Natural killer cell (primary cell): ENCODE data around the gene NACC2. TPM values are rescaled to one million over a fixed set of nuclear protein-coding genes. Genes with fewer than 3 reads are reported as not detected.

Experiments used
- ATAC-seq, 3 donors: fragments of 150-1000 bp in 2 of 3; fragments of 200-7000 bp in 1 of 3; cut with Tn5 transposase; 1 replicate in 1 of 3; 2 replicates in 2 of 3; pipeline ENCODE4 v1.10.0; 2021; ENCODE audit warnings: mild to moderate bottlenecking in 2 of 3, moderate library complexity in 2 of 3
- DNase-seq, 2 donors: peaks; one replicate each; pipeline versions ENCODE4 v3.0.0 to v3.0.0-alpha.2; 2013 to 2021; ENCODE audit warnings: mixed read lengths in 1 of 2
- H3K27ac ChIP-seq: one replicate; pipeline ENCODE4 v1.5.1; 2013; ENCODE audit warnings: mild to moderate bottlenecking, low read length
- H3K27me3 ChIP-seq: one replicate; pipeline ENCODE4 v1.6.1; 2013; ENCODE audit warnings: low read length; ENCODE audit not compliant: control insufficient read depth, insufficient read depth
- H3K36me3 ChIP-seq: one replicate; pipeline ENCODE4 v1.6.1; 2013; ENCODE audit warnings: low read length; ENCODE audit not compliant: control insufficient read depth, insufficient read depth
- H3K4me1 ChIP-seq: one replicate; pipeline ENCODE4 v1.6.1; 2013; ENCODE audit warnings: low read length; ENCODE audit not compliant: control insufficient read depth, insufficient read depth
- H3K4me3 ChIP-seq: one replicate; pipeline ENCODE4 v1.5.1; 2013; ENCODE audit warnings: low read length
- H3K9me3 ChIP-seq: one replicate; pipeline ENCODE4 v1.6.1; 2013; ENCODE audit warnings: low read length; ENCODE audit not compliant: control insufficient read depth, insufficient read depth
- H3K27ac Mint-ChIP-seq, 2 donors: one replicate each; pipeline ENCODE4 v1.8.0; 2022; ENCODE audit warnings: mild to moderate bottlenecking in 2 of 2, mixed read lengths in 2 of 2, moderate library complexity in 1 of 2
- H3K27me3 Mint-ChIP-seq, 2 donors: one replicate each; pipeline ENCODE4 v1.8.0; 2022; ENCODE audit warnings: low read depth in 2 of 2, mixed read lengths in 2 of 2
- H3K36me3 Mint-ChIP-seq: one replicate; pipeline ENCODE4 v1.8.0; 2022; ENCODE audit warnings: mixed read lengths
- H3K4me1 Mint-ChIP-seq, 2 donors: one replicate each; pipeline ENCODE4 v1.8.0; 2022; ENCODE audit warnings: mixed read lengths in 2 of 2
- H3K4me3 Mint-ChIP-seq: one replicate; pipeline ENCODE4 v1.8.0; 2022; ENCODE audit warnings: mild to moderate bottlenecking, moderate library complexity, mixed read lengths
- H3K9me3 Mint-ChIP-seq, 2 donors: one replicate each; pipeline ENCODE4 v1.8.0; 2022; ENCODE audit warnings: mixed read lengths in 2 of 2
- WGBS: methylation state at CpG from one replicate; pipeline ENCODE4 v1.1.7; 2013; ENCODE audit warnings: missing lambda C conversion rate; ENCODE audit not compliant: insufficient coverage; 5-methylcytosine and 5-hydroxymethylcytosine counted together
- intact Hi-C: fragments of 100-400 bp; cut with micrococcal nuclease; formaldehyde crosslinking; loops from one replicate; pipeline ENCODE4 v1.14.2; 2022
- total RNA-seq, 4 donors: library from RNA; stranded (reverse); fragments of 120-200 nt in 1 of 4; gene quantifications; one replicate each; pipeline versions ENCODE4 v1.2.3 to v1.2.4, GENCODE V29; 2013 to 2022
- TF ChIP-seq, protein P1 (sequence below): fragments of 200-600 bp; IDR thresholded peaks from one replicate; pipeline ENCODE4 v1.8.0; 2022; ENCODE audit warnings: antibody characterized with exemption

The NACC2 gene
- total RNA-seq, 3 donors from 2014 or later (not counting 1 experiment from before 2014, with no cell fraction given): 14.5 to 21.6 (median 21.2) TPM

- intact Hi-C loops: no loop called here
- Histone ChIP-seq H3K27ac (no peak overlapping the region), H3K4me3 (no peak overlapping the region), H3K27me3 (no peaks in the 10 kb centered on the region), H3K4me1 (no peaks in the 10 kb centered on the region), H3K36me3 (no peaks in the 10 kb centered on the region), H3K9me3 (no peaks in the 10 kb centered on the region)
- H3K27ac Mint-ChIP-seq: peak overlapping the region in 1 of 2 donors; percentile 59
- no peaks in the 10 kb centered on the region for H3K36me3 Mint-ChIP-seq
- no peaks in the 10 kb centered on the region for H3K27me3 Mint-ChIP-seq
- DNase-seq: no peak
- 85% methylated on average over 9 of the region's 9 CpGs for WGBS
- TF ChIP-seq, protein P1, sequence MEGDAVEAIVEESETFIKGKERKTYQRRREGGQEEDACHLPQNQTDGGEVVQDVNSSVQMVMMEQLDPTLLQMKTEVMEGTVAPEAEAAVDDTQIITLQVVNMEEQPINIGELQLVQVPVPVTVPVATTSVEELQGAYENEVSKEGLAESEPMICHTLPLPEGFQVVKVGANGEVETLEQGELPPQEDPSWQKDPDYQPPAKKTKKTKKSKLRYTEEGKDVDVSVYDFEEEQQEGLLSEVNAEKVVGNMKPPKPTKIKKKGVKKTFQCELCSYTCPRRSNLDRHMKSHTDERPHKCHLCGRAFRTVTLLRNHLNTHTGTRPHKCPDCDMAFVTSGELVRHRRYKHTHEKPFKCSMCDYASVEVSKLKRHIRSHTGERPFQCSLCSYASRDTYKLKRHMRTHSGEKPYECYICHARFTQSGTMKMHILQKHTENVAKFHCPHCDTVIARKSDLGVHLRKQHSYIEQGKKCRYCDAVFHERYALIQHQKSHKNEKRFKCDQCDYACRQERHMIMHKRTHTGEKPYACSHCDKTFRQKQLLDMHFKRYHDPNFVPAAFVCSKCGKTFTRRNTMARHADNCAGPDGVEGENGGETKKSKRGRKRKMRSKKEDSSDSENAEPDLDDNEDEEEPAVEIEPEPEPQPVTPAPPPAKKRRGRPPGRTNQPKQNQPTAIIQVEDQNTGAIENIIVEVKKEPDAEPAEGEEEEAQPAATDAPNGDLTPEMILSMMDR: no peak
- H3K4me3 Mint-ChIP-seq: no peak overlapping the region
- no peaks in the 10 kb centered on the region for H3K9me3 Mint-ChIP-seq
- peaks cover 29 to 48% of the 10 kb centered on the region in 2 donors for H3K4me1 Mint-ChIP-seq
- no peak for ATAC-seq
Observed at GRCh38 chr9:136020671-136021070, 74.4 kb downstream of the NACC2 start.

GRCh38 chr9:136020206-136020605 is 74.9 kb downstream of the NACC2 start:
- WGBS: 72% methylated on average over 16 of the region's 16 CpGs
- peaks cover 28 to 44% of the 10 kb centered on the region in 2 donors for H3K4me1 Mint-ChIP-seq
- peak; percentile 68 to 87 (median 85) for ATAC-seq
- Histone ChIP-seq H3K27me3 (no peaks in the 10 kb centered on the region), H3K27ac (no peak overlapping the region), H3K9me3 (no peaks in the 10 kb centered on the region), H3K4me1 (no peaks in the 10 kb centered on the region), H3K4me3 (no peak overlapping the region), H3K36me3 (no peaks in the 10 kb centered on the region)
- H3K36me3 Mint-ChIP-seq: no peaks in the 10 kb centered on the region
- H3K27ac Mint-ChIP-seq: peak overlapping the region in 1 of 2 donors; percentile 59
- no peak overlapping the region for H3K4me3 Mint-ChIP-seq
- intact Hi-C loops: no loop called here
- no peaks in the 10 kb centered on the region for H3K27me3 Mint-ChIP-seq
- no peak for DNase-seq
- no peaks in the 10 kb centered on the region for H3K9me3 Mint-ChIP-seq
- TF ChIP-seq, protein P1: no peak

DNA sequence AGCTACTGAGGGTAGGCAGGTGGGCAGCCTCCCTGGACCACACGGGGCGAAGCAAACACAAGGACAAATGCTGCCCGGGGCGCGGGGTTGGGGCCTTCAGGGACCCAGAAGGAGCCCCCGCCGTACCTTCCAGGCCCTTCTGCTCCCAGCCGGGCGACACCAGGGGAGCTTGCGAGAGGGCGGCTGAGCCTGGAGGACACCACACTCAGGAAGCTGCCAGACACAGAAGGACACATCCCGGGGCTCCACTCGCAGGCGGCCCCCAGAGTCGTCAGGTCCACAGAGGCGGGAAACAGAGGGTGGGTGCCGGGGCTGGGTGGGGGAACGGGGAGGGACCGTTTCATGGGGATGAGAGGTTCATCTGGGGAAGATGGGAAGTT is 75.4 kb downstream of the NACC2 start:
- DNase-seq: no peak
- H3K36me3 Mint-ChIP-seq: no peaks in the 10 kb centered on the region
- no peaks in the 10 kb centered on the region for H3K4me1 ChIP-seq
- no peak for ATAC-seq
- no peaks in the 10 kb centered on the region for H3K27me3 ChIP-seq
- H3K9me3 Mint-ChIP-seq: no peaks in the 10 kb centered on the region
- H3K4me3 ChIP-seq: no peak overlapping the region
- no peak overlapping the region for H3K27ac ChIP-seq
- 96% methylated on average over 19 of the region's 19 CpGs for WGBS
- H3K9me3 ChIP-seq: no peaks in the 10 kb centered on the region
- intact Hi-C loops: no loop called here
- H3K4me3 Mint-ChIP-seq: no peak overlapping the region
- TF ChIP-seq, protein P1: no peak
- H3K36me3 ChIP-seq: no peaks in the 10 kb centered on the region
- no peak overlapping the region for H3K27ac Mint-ChIP-seq
- peaks cover 24 to 42% of the 10 kb centered on the region in 2 donors for H3K4me1 Mint-ChIP-seq
- no peaks in the 10 kb centered on the region for H3K27me3 Mint-ChIP-seq

DNA sequence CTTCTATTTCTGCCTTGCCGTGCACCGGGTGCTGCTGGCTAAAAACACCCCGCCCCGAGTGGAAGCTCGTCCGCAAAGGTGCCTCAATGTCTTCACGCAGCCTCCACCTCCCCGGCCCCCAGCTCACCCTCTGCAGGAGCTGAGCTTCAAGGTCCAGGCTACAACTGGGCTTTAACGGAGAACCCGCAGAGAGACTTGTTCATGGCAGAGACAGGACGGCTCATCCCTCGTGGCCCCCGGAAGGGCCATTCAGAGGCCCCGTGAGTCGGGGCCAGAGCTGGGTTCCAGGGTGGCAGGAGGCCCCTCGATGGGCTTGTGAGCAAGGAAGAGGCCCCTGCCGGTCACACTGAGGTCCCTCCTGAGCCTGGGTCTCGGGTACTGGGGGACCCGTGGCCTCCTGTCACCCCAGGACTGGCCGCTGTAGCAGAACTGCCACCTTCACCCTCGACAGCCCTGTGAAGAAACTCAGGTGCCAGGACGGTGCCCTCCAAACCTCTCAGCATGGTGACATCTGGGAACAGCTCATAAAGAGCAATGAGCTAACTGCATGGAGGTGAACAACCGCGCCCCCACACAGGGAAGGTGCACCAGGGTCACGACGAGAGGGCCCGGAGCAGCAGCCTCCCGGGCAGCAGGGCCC is 75.9 kb downstream of the NACC2 start:
- ATAC-seq (no peak), DNase-seq (no peak)
- TF ChIP-seq, protein P1: no peak
- Histone ChIP-seq H3K4me3 (no peak overlapping the region), H3K27ac (no peak overlapping the region), H3K9me3 (no peaks in the 10 kb centered on the region), H3K27me3 (no peaks in the 10 kb centered on the region), H3K4me1 (no peaks in the 10 kb centered on the region), H3K36me3 (no peaks in the 10 kb centered on the region)
- Mint-ChIP-seq H3K27me3 (no peaks in the 10 kb centered on the region), H3K9me3 (no peaks in the 10 kb centered on the region), H3K4me3 (no peak overlapping the region), H3K36me3 (no peaks in the 10 kb centered on the region), H3K27ac (no peak overlapping the region), H3K4me1 (peaks cover 24 to 38% of the 10 kb centered on the region in 2 donors)
- intact Hi-C loops: no loop called here
- 93% methylated on average over 28 of the region's 28 CpGs for WGBS
